GM19035 (cell line): ENCODE measurements around the gene MDH1B.
"Not testable (repeated sequence)": the region's sequence is repeated elsewhere in the genome, so short reads cannot be mapped to it uniquely, and the experiment has no call there.

Source experiments
- ATAC-seq: cut with Tn5 transposase; IDR thresholded peaks from one replicate; pipeline ENCODE4 v1.9.1; 2021; ENCODE audit not compliant: unreplicated experiment

The MDH1B gene

GRCh38 chr2:206765242-206766056 is at the start of gene MDH1B, which contains the start of gene FASTKD2:
TSS of gene MDH1B (minus strand) at chr2:206765328. CDS start at chr2:206765271, 57 bp downstream.
TSS of gene FASTKD2 (plus strand) at chr2:206765606. CDS start at chr2:206766694, 1,088 bp downstream.
- ATAC-seq = peak; percentile 95

GRCh38 chr2:206814498-206814897 is 49.4 kb upstream of the MDH1B start:
- no peak for ATAC-seq

- ATAC-seq = not testable (repeated sequence)
Measured at GRCh38 chr2:206812471-206812870, 47.3 kb upstream of the MDH1B start.

- not testable (repeated sequence) for ATAC-seq
Measured at GRCh38 chr2:206807624-206808023, 42.5 kb upstream of the MDH1B start.

GRCh38 chr2:206805887-206806607 is 40.9 kb upstream of the MDH1B start:
- no peak for ATAC-seq

- no peak for ATAC-seq
Measured at GRCh38 chr2:206804326-206804725, 39.2 kb upstream of the MDH1B start.

GRCh38 chr2:206802654-206803514 is 37.8 kb upstream of the MDH1B start:
- no peak for ATAC-seq

- no peak for ATAC-seq
Measured at GRCh38 chr2:206801418-206802189, 36.5 kb upstream of the MDH1B start.

GRCh38 chr2:206800506-206801417 is 35.6 kb upstream of the MDH1B start:
- ATAC-seq = peak; percentile 54

GRCh38 chr2:206799083-206799482 is 34.0 kb upstream of the MDH1B start:
- no peak for ATAC-seq

- no peak for ATAC-seq
Measured at GRCh38 chr2:206798000-206798399, 32.9 kb upstream of the MDH1B start.

GRCh38 chr2:206797376-206797775 is 32.2 kb upstream of the MDH1B start:
- no peak for ATAC-seq

GRCh38 chr2:206792645-206793044 is 27.5 kb upstream of the MDH1B start:
- no peak for ATAC-seq

- ATAC-seq = no peak
Measured at GRCh38 chr2:206790311-206790935, 25.3 kb upstream of the MDH1B start.

GRCh38 chr2:206784559-206785353 is 19.6 kb upstream of the MDH1B start:
- ATAC-seq = no peak

- no peak for ATAC-seq
Measured at GRCh38 chr2:206783718-206784117, 18.6 kb upstream of the MDH1B start.

GRCh38 chr2:206780671-206781070 is 15.5 kb upstream of the MDH1B start:
- no peak for ATAC-seq

- ATAC-seq = no peak
Measured at GRCh38 chr2:206776432-206776831, 11.3 kb upstream of the MDH1B start.
